A673 (cell line): ENCODE measurements around the gene BRS3.

ENCODE experiments used
- EZH2 ChIP-seq: fragments of 200-600 bp; sonication (generic); IDR thresholded peaks from 2 replicates; pipeline ENCODE4 v1.6.1; 2017; ENCODE audit warnings: borderline replicate concordance, low read depth, mild to moderate bottlenecking, mixed read lengths, antibody characterized with exemption, low read length; ENCODE audit not compliant: poor library complexity, severe bottlenecking
- TF ChIP-seq, protein P1 (sequence below): fragments of 300-800, 200-600 bp; sonication (generic); conservative IDR thresholded peaks from 2 replicates; pipeline ENCODE4 v1.5.1; 2017; ENCODE audit warnings: low read depth, mild to moderate bottlenecking, antibody characterized with exemption, low read length, moderate library complexity, mixed read lengths

DNA sequence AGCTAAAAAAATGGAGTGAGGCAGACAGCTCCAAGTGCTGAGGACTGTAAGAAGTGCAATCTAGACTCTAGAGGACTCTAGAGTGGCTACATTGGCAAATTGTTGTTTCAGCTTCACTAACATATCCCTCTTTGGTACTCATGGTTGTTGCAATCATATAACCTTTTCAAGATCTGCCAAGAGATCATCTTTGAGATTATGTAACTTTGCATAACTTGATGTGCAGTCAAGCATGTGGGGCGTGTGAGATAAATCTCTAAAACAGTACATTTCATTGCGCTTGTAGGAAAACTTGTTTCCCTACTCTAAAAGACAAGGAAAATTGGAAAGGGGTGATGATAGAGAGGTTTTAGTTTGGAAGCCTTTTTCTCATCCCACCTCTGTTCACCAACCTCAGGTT lies 11.2 kb upstream of the BRS3 start:
- TF ChIP-seq, protein P1, sequence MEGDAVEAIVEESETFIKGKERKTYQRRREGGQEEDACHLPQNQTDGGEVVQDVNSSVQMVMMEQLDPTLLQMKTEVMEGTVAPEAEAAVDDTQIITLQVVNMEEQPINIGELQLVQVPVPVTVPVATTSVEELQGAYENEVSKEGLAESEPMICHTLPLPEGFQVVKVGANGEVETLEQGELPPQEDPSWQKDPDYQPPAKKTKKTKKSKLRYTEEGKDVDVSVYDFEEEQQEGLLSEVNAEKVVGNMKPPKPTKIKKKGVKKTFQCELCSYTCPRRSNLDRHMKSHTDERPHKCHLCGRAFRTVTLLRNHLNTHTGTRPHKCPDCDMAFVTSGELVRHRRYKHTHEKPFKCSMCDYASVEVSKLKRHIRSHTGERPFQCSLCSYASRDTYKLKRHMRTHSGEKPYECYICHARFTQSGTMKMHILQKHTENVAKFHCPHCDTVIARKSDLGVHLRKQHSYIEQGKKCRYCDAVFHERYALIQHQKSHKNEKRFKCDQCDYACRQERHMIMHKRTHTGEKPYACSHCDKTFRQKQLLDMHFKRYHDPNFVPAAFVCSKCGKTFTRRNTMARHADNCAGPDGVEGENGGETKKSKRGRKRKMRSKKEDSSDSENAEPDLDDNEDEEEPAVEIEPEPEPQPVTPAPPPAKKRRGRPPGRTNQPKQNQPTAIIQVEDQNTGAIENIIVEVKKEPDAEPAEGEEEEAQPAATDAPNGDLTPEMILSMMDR: no peak
- no peak for TF ChIP-seq EZH2
